K562 (cell line): ENCODE measurements around the gene STK16. TPM values are rescaled to one million over a fixed set of nuclear protein-coding genes. Genes with fewer than 3 reads are reported as not detected.
A peak's percentile ranks its signal among the peaks of the same experiment; 100 is the strongest.

Experiments used
- ATAC-seq: fragments of 200-7000 bp; cut with Tn5 transposase; 3 replicates; pipeline ENCODE4 v1.9.1; 2020; ENCODE audit warnings: moderate library complexity
- BruUV-seq: library from RNA; stranded (reverse); fragments of 400-500 nt; replicated peaks from 2 replicates; lab custom pipeline; 2021; lab: Mats Ljungman, UMichigan
- CTCF ChIA-PET: fragments of 300-600 bp; formaldehyde crosslinking; extraction: SDS; loops from one replicate; lab custom pipeline; 2021; ENCODE audit warnings: low intra/inter-chr PET ratio; lab: Yijun Ruan, JAX
- POLR2A ChIA-PET: fragments of 300-600, 350-650 bp; sonication (Branson Sonifier 250); formaldehyde crosslinking; extraction: SDS; loops from one replicate; lab custom pipeline; 2021; ENCODE audit warnings: antibody characterized with exemption, inconsistent platforms; lab: Yijun Ruan, JAX
- DNase-seq, 4 experiments: peaks; one replicate each; pipeline versions ENCODE4 v3.0.0 to v3.0.0-alpha.2; 2011 to 2018; ENCODE audit warnings: low spot score in 3 of 4, mixed read lengths in 3 of 4; ENCODE audit errors: extremely low read depth in 1 of 4
- FAIRE-seq: peaks from 2 replicates; lab custom pipeline; 2011; peaks lifted over from hg19 to GRCh38; lab: Jason Lieb, UNC
- H2AFZ ChIP-seq: 2 replicates; pipeline ENCODE4 v1.6.0; 2011; ENCODE audit warnings: low read depth, low read length, control low read depth, inconsistent platforms
- H3K27ac ChIP-seq: fragments of 200-600 bp; 3 replicates; pipeline ENCODE4 v1.8.0; 2011; ENCODE audit warnings: low read depth, mild to moderate bottlenecking, control low read depth, inconsistent platforms, low read length, moderate library complexity, mixed read lengths; ENCODE audit errors: extremely low read depth
- H3K27me3 ChIP-seq, 2 experiments: fragments of 300-600 bp in 1 of 2; 2 replicates in 1 of 2; 3 replicates in 1 of 2; pipeline versions ENCODE4 v1.6.0 to v1.8.0; 2011; ENCODE audit warnings: inconsistent platforms in 2 of 2, low read length in 2 of 2, mild to moderate bottlenecking in 1 of 2, mixed read lengths in 1 of 2, moderate library complexity in 1 of 2; ENCODE audit not compliant: control insufficient read depth in 2 of 2, insufficient read depth in 2 of 2
- H3K36me3 ChIP-seq: fragments of 300-600 bp; 3 replicates; pipeline ENCODE4 v1.8.0; 2011; ENCODE audit warnings: mild to moderate bottlenecking, low read length, inconsistent platforms; ENCODE audit not compliant: control insufficient read depth, insufficient read depth
- H3K4me1 ChIP-seq, 2 experiments: fragments of 200-600 bp in 1 of 2; replicated peaks in 1 of 2; 2 replicates in 1 of 2; 3 replicates in 1 of 2; pipeline versions ENCODE4 v1.5.1 to v1.8.0; 2011; ENCODE audit warnings: inconsistent platforms in 2 of 2, low read length in 2 of 2, mild to moderate bottlenecking in 1 of 2, mixed read lengths in 1 of 2, moderate library complexity in 1 of 2; ENCODE audit not compliant: control insufficient read depth in 2 of 2, insufficient read depth in 2 of 2
- H3K4me2 ChIP-seq: 2 replicates; pipeline ENCODE4 v1.6.1; 2011; ENCODE audit warnings: low read length, control low read depth, inconsistent platforms, mixed read lengths; ENCODE audit not compliant: insufficient read depth
- H3K4me3 ChIP-seq: fragments of 200-600 bp; sonication (generic), shearing (Covaris generic); 2 replicates; pipeline ENCODE4 v1.5.1; 2016; ENCODE audit warnings: control low read depth, inconsistent platforms
- H3K79me2 ChIP-seq: fragments of 200-600 bp; 3 replicates; pipeline ENCODE4 v1.8.0; 2011; ENCODE audit warnings: low read length, inconsistent platforms; ENCODE audit not compliant: control insufficient read depth, insufficient read depth
- H3K9ac ChIP-seq, 2 experiments: 2 replicates each; pipeline versions ENCODE4 v1.6.0 to v1.6.1; 2011; ENCODE audit warnings: low read depth in 2 of 2, low read length in 2 of 2, control low read depth in 1 of 2, inconsistent platforms in 1 of 2, mild to moderate bottlenecking in 1 of 2, mixed read lengths in 1 of 2; ENCODE audit not compliant: insufficient read depth in 1 of 2
- H3K9me1 ChIP-seq: one replicate; pipeline ENCODE4 v1.6.0; 2011; ENCODE audit warnings: inconsistent platforms, mild to moderate bottlenecking, low read length, moderate library complexity; ENCODE audit not compliant: control insufficient read depth, insufficient read depth
- H3K9me3 ChIP-seq: replicated peaks from 2 replicates; pipeline ENCODE4 v1.5.1; 2011; ENCODE audit warnings: low read depth, low read length, inconsistent platforms; ENCODE audit not compliant: control insufficient read depth, insufficient read depth
- H4K20me1 ChIP-seq: replicated peaks from 2 replicates; pipeline ENCODE4 v1.6.1; 2011; ENCODE audit warnings: low read length, inconsistent platforms, mixed read lengths; ENCODE audit not compliant: control insufficient read depth, insufficient read depth
- ATF1 ChIP-seq, 2 experiments: fragments of 450-650 bp in 1 of 2; IDR thresholded peaks; 2 replicates each; pipeline ENCODE4 v1.6.1; 2016; ENCODE audit warnings: missing compliant biosample characterization in 1 of 2, missing genetic modification characterization in 1 of 2
- CBX3 ChIP-seq, 2 experiments: IDR thresholded peaks; 1 replicate in 1 of 2; 2 replicates in 1 of 2; pipeline ENCODE4 v1.6.1; 2012; ENCODE audit warnings: inconsistent platforms in 2 of 2, low read length in 2 of 2, borderline replicate concordance in 1 of 2, control low read depth in 1 of 2
- CREM ChIP-seq: IDR thresholded peaks from 2 replicates; pipeline ENCODE4 v1.6.1; 2014; ENCODE audit warnings: antibody characterized with exemption, low read depth
- DIDO1 ChIP-seq: fragments of 450-650 bp; IDR thresholded peaks from 2 replicates; pipeline ENCODE4 v1.6.1; 2016; ENCODE audit warnings: low read depth, missing biosample characterization, missing genetic modification characterization
- FOXA3 ChIP-seq, 2 experiments: fragments of 450-650 bp in 1 of 2; sonication (generic) in 1 of 2; formaldehyde crosslinking; IDR thresholded peaks in 1 of 2; conservative IDR thresholded peaks in 1 of 2; 2 replicates each; pipeline versions ENCODE4 v1.4.0 to v1.8.0; 2020 to 2022; ENCODE audit warnings: mild to moderate bottlenecking in 2 of 2, missing genetic modification reagents in 1 of 2
- MTA3 ChIP-seq: fragments of 450-650 bp; formaldehyde crosslinking; IDR thresholded peaks from 2 replicates; pipeline ENCODE4 v1.6.1; 2017; ENCODE audit warnings: mild to moderate bottlenecking, borderline replicate concordance
- PHF21A ChIP-seq: fragments of 450-650 bp; IDR thresholded peaks from 2 replicates; pipeline ENCODE4 v1.6.1; 2017; ENCODE audit warnings: low read depth, borderline replicate concordance
- WGBS: fragments of 100-300 bp; shearing (Covaris generic); methylation state at CpG from one replicate; pipeline ENCODE4 v1.1.6; 2016; ENCODE audit warnings: low coverage, mixed read lengths; ENCODE audit not compliant: insufficient coverage; ENCODE audit errors: missing lambda C conversion rate; 5-methylcytosine and 5-hydroxymethylcytosine counted together
- in situ Hi-C: fragments of 300-500 bp; cut with MboI; formaldehyde crosslinking; loops from 4 replicates; pipeline ENCODE4 v1.15.0; 2018; ENCODE audit warnings: inconsistent platforms, mixed read lengths
- intact Hi-C: fragments of 100-400 bp; cut with micrococcal nuclease; formaldehyde crosslinking; loops from 2 replicates; pipeline ENCODE4 v1.14.2; 2022
- polyA plus RNA-seq, 8 experiments: library from polyadenylated mRNA; depleted of rRNA in 4 of 8; stranded (reverse) in 5 of 8; unstranded in 3 of 8; fragments of >200 nt; fragmentation: Nextera tagmentation in 2 of 8; fragmentation: Illumina TruSeq in 1 of 8; extraction: Ambion mirVana in 2 of 8; extraction: Trizol in 1 of 8; gene quantifications; 2 replicates each; pipeline versions ENCODE4 v1.2.1 to v1.2.3, GENCODE V29; 2011 to 2014; ENCODE audit warnings: inconsistent platforms in 1 of 8, missing spikeins in 1 of 8
- total RNA-seq, 7 experiments: library from RNA; depleted of rRNA in 6 of 7; stranded (reverse); fragments of >200 nt in 6 of 7; fragmentation: Illumina TruSeq in 2 of 7; extraction: Trizol in 2 of 7; gene quantifications; 2 replicates each; pipeline versions ENCODE4 v1.2.1 to v1.2.3, GENCODE V29; 2011 to 2021; ENCODE audit warnings: low replicate concordance in 1 of 7
- TF ChIP-seq, protein P1 (sequence below): sonication (generic); formaldehyde crosslinking; IDR thresholded peaks from 2 replicates; pipeline ENCODE4 v1.8.0; 2022; ENCODE audit warnings: missing genetic modification reagents, mild to moderate bottlenecking, borderline replicate concordance
- TF ChIP-seq, protein P2 (sequence below), 2 experiments: fragments of 450-650 bp in 1 of 2; sonication (generic) in 1 of 2; formaldehyde crosslinking in 1 of 2; IDR thresholded peaks in 1 of 2; conservative IDR thresholded peaks in 1 of 2; 2 replicates each; pipeline versions ENCODE4 v1.6.1 to v1.8.1; 2016 to 2023; ENCODE audit warnings: mild to moderate bottlenecking in 2 of 2, moderate library complexity in 2 of 2, inconsistent platforms in 1 of 2, missing genetic modification reagents in 1 of 2
- TF ChIP-seq, protein P3 (sequence below): fragments of 250-450 bp; sonication (Bioruptor Pico); IDR thresholded peaks from 2 replicates; pipeline ENCODE4 v1.8.0; 2021; ENCODE audit warnings: borderline replicate concordance, mild to moderate bottlenecking, moderate library complexity; ENCODE audit not compliant: poor library complexity, severe bottlenecking

STK16 gene
- total and polyA plus RNA-seq, 9 of the 15 experiments (the other 6 are each of a cell fraction or from before 2014, with no cell fraction given) = 5.4 to 36.2 (median 17.8) TPM

DNA sequence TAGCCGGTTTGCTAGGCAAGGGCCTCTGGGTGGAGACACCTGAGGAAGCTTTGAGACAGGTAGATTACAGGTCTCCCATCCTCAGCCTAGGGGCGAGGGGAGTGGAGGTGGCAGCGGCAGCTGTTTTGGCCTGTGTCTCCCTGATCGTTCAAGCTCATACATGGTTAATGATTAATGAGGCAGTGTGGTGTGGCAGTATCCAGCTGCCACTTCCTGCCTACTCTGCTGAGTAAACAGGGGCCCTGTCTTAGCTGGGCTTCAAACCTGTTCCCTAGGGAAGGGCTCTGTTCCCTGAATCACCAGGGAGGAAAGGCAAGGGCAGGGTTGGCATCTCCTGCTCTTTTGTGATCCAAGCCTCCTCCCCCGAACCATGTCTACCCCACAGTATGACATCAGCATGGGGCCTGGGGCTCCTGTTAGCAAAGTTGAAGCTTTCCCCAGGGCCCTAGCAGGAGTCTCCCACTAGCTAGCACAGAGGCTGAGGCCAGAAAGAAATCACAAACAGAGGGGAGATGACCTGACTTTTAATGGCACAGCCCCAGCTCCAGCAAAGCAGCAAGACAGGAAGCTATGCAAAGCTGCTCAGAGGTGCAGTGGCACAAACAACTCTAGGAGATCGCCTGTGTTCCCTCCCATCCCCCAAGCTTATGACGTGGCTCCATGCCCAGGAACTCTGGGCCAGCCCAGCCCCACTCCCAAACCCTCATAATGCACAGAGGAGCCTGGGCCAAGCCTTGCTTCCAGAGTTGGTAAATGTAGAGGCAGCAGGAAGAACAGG, 4.1 kb downstream of the STK16 start:
- H3K27me3 ChIP-seq = 0 out of 5 replicates have a peak, but pooled peaks cover 0 to 2% of the 10 kb centered on the region in 2 experiments
- H3K36me3 ChIP-seq = peaks cover 57% of the 10 kb centered on the region
- H2AFZ ChIP-seq = no peak overlapping the region
- H3K4me2 ChIP-seq = peak overlapping the region; percentile 33
- CTCF ChIA-PET = no interaction called here
- TF ChIP-seq CREM (peak; percentile 64; the same call in 1 of the 2 replicates), PHF21A (no peak), DIDO1 (tag) (no peak), CBX3 (IDR thresholded peaks at IDR 0.05; ENCODE audit: borderline replicate concordance in 1 of 2, low read length in 2 of 2) (no peak), FOXA3 (CRISPR knock-in tag; conservative IDR thresholded peaks at IDR 0.05 in 1 of 2, IDR thresholded peaks at IDR 0.05 in 1 of 2) (0 out of 4 replicates have a peak, but pooled peaks of 1 of the 2 experiments have one; percentile 8), ATF1 (CRISPR knock-in tag; IDR thresholded peaks at IDR 0.05) (no peak), ATF1 (tag; IDR thresholded peaks at IDR 0.05) (peak; percentile 47), MTA3 (0 out of 2 replicates have a peak, but pooled peaks have one; percentile 12)
- TF ChIP-seq, protein P1, sequence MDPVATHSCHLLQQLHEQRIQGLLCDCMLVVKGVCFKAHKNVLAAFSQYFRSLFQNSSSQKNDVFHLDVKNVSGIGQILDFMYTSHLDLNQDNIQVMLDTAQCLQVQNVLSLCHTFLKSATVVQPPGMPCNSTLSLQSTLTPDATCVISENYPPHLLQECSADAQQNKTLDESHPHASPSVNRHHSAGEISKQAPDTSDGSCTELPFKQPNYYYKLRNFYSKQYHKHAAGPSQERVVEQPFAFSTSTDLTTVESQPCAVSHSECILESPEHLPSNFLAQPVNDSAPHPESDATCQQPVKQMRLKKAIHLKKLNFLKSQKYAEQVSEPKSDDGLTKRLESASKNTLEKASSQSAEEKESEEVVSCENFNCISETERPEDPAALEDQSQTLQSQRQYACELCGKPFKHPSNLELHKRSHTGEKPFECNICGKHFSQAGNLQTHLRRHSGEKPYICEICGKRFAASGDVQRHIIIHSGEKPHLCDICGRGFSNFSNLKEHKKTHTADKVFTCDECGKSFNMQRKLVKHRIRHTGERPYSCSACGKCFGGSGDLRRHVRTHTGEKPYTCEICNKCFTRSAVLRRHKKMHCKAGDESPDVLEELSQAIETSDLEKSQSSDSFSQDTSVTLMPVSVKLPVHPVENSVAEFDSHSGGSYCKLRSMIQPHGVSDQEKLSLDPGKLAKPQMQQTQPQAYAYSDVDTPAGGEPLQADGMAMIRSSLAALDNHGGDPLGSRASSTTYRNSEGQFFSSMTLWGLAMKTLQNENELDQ (CRISPR knock-in tag) = no peak
- TF ChIP-seq, protein P2, sequence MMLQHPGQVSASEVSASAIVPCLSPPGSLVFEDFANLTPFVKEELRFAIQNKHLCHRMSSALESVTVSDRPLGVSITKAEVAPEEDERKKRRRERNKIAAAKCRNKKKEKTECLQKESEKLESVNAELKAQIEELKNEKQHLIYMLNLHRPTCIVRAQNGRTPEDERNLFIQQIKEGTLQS (IDR thresholded peaks at IDR 0.05) = peak; percentile 42; the same call in 1 of the 2 replicates
- TF ChIP-seq, protein P2 (CRISPR knock-in tag; conservative IDR thresholded peaks at IDR 0.05) = no peak
- TF ChIP-seq, protein P3, sequence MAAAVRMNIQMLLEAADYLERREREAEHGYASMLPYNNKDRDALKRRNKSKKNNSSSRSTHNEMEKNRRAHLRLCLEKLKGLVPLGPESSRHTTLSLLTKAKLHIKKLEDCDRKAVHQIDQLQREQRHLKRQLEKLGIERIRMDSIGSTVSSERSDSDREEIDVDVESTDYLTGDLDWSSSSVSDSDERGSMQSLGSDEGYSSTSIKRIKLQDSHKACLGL (CRISPR knock-in tag) = no peak
- TF ChIP-seq, all 486 proteins: peak for 5
- POLR2A ChIA-PET = interaction anchor here (0.5 to 3.4 kb wide), 11 partner anchors 9 to 181 kb away, joined by 3 to 22 read pairs (median 4); partner anchors contain the start of genes ABCB6, ANKZF1, ATG9A and DNAJB2
- Histone ChIP-seq H3K9me3 (no peaks in the 10 kb centered on the region), H3K9ac (peak overlapping the region in 1 of 2 experiments; percentile 77; a peak in 2 of 4 replicates), H3K79me2 (peaks cover 40% of the 10 kb centered on the region), H3K27ac (peak overlapping the region; percentile 31; the same call in 1 of the 3 replicates), H3K4me3 (no peak overlapping the region), H3K9me1 (no peaks in the 10 kb centered on the region), H4K20me1 (0 out of 2 replicates have a peak, but pooled peaks cover 3% of the 10 kb centered on the region), H3K4me1 (peaks cover 31 to 60% of the 10 kb centered on the region in 2 experiments; a peak in 4 of 5 replicates)
- ATAC-seq (no peak), DNase-seq (peak in 1 of 4 experiments; percentile 19), FAIRE-seq (peak; percentile 40)
- in situ Hi-C loops = no loop called here
- 64% methylated on average over 4 of the region's 7 CpGs for WGBS
- intact Hi-C loops = no loop called here
- no TSS peak for BruUV-seq
